ENCODE measurements around the gene PCBP3. TPM values are rescaled to one million over a fixed set of nuclear protein-coding genes. Genes with fewer than 3 reads are reported as not detected.

PCBP3 gene
- total and polyA plus RNA-seq, 2 donors (not counting 3 experiments of a cell fraction or from before 2014, with no cell fraction given): 0.06 to 1.1 TPM

- TF ChIP-seq POLR2AphosphoS5 (IDR thresholded peaks at IDR 0.05; ENCODE audit: insufficient read depth, low read depth, low read length) (no peak), EZH2 (IDR thresholded peaks at IDR 0.05; ENCODE audit: borderline replicate concordance, low read depth, low read length, severe bottlenecking) (no peak), CTCF (IDR thresholded peaks at IDR 0.05; ENCODE audit: extremely low read depth in 1 of 2, insufficient read depth in 1 of 2, low read depth in 1 of 2, low read length in 2 of 2) (no peak)
- Histone ChIP-seq H3K4me1 (ENCODE audit: control insufficient read depth, extremely low read depth, insufficient read depth, low read length) (no peaks in the 10 kb centered on the region), H3K79me2 (ENCODE audit: control insufficient read depth, insufficient read depth, low read length) (no peaks in the 10 kb centered on the region), H3K27ac (ENCODE audit: insufficient read depth, low read depth, low read length) (no peak overlapping the region), H4K20me1 (replicated peaks; ENCODE audit: control insufficient read depth, extremely low read depth, insufficient read depth, low read length) (no peaks in the 10 kb centered on the region), H3K9ac (replicated peaks; ENCODE audit: extremely low read depth, insufficient read depth, low read length) (no peak overlapping the region), H3K36me3 (ENCODE audit: control insufficient read depth in 2 of 2, extremely low read depth in 1 of 2, insufficient read depth in 2 of 2, low read length in 2 of 2) (no peaks in the 10 kb centered on the region), H3K4me3 (replicated peaks in 1 of 3; ENCODE audit: insufficient read depth in 1 of 3, low read depth in 1 of 3, low read length in 3 of 3) (no peak overlapping the region), H3K27me3 (ENCODE audit: control insufficient read depth in 2 of 2, insufficient read depth in 2 of 2, low read length in 2 of 2) (peaks cover 2 to 3% of the 10 kb centered on the region in 2 experiments), H3K9me1 (replicated peaks; ENCODE audit: control insufficient read depth, extremely low read depth, insufficient read depth, low read length) (no peaks in the 10 kb centered on the region), H3K9me3 (replicated peaks; ENCODE audit: control insufficient read depth, insufficient read depth, low read length) (no peaks in the 10 kb centered on the region), H3K4me2 (ENCODE audit: insufficient read depth, low read length) (no peak overlapping the region), H2AFZ (ENCODE audit: low read depth, low read length) (no peak overlapping the region)
- no TSS peak for BruUV-seq (replicated peaks)
- DNase-seq (ENCODE audit: low read depth, low spot score) (no peak), FAIRE-seq (no peak)
- intact Hi-C loops (cut with micrococcal nuclease) (no loop called here), dilution Hi-C loops (cut with MboI; ENCODE audit: extremely low pct_ligation_motif_present, low sequenced_read_pairs) (no loop called here)
- POLR2A ChIA-PET: no interaction called here
- CTCF ChIA-PET: interaction anchor here (1.3 kb wide), 1 partner anchor 14 kb away, joined by 3 read pairs; no protein-coding TSS in a partner anchor
Measured at GRCh38 chr21:45894450-45894825, 250.9 kb downstream of the PCBP3 start.

GRCh38 chr21:45894906-45895777 lies 251.6 kb downstream of the PCBP3 start:
- POLR2A ChIA-PET: no interaction called here
- BruUV-seq (replicated peaks): no TSS peak

More at GRCh38 chr21:45894906-45895777, 251.6 kb downstream of the PCBP3 start:
- H4K20me1 ChIP-seq (replicated peaks; ENCODE audit: control insufficient read depth, extremely low read depth, insufficient read depth, low read length): no peaks in the 10 kb centered on the region
- H3K9ac ChIP-seq (replicated peaks; ENCODE audit: extremely low read depth, insufficient read depth, low read length): no peak overlapping the region
- no peak overlapping the region for H3K4me2 ChIP-seq (ENCODE audit: insufficient read depth, low read length)
- CTCF ChIA-PET: interaction anchor here (1.3 kb wide), 1 partner anchor 15 kb away, joined by 3 read pairs; no protein-coding TSS in a partner anchor
- DNase-seq (ENCODE audit: low read depth, low spot score) (no peak), FAIRE-seq (no peak)
- no peaks in the 10 kb centered on the region for H3K9me3 ChIP-seq (replicated peaks; ENCODE audit: control insufficient read depth, insufficient read depth, low read length)
- TF ChIP-seq FOS (IDR thresholded peaks at IDR 0.05; ENCODE audit: borderline replicate concordance, insufficient read depth, low read length) (no peak), EZH2 (IDR thresholded peaks at IDR 0.05; ENCODE audit: borderline replicate concordance, low read depth, low read length, severe bottlenecking) (no peak), MYC (IDR thresholded peaks at IDR 0.05; ENCODE audit: low read depth, low read length) (no peak), JUN (IDR thresholded peaks at IDR 0.05; ENCODE audit: borderline replicate concordance, insufficient read depth, insufficient read length, low read depth) (no peak), POLR2A (IDR thresholded peaks at IDR 0.05; ENCODE audit: low read depth, low read length) (no peak)
- intact Hi-C loops (cut with micrococcal nuclease) (no loop called here), dilution Hi-C loops (cut with MboI; ENCODE audit: extremely low pct_ligation_motif_present, low sequenced_read_pairs) (no loop called here)
- no peak overlapping the region for H3K4me3 ChIP-seq (replicated peaks in 1 of 3; ENCODE audit: insufficient read depth in 1 of 3, low read depth in 1 of 3, low read length in 3 of 3)
- peaks cover 1 to 2% of the 10 kb centered on the region in 2 experiments for H3K27me3 ChIP-seq (ENCODE audit: control insufficient read depth in 2 of 2, insufficient read depth in 2 of 2, low read length in 2 of 2)
- no peaks in the 10 kb centered on the region for H3K36me3 ChIP-seq (ENCODE audit: control insufficient read depth in 2 of 2, extremely low read depth in 1 of 2, insufficient read depth in 2 of 2, low read length in 2 of 2)
- no peaks in the 10 kb centered on the region for H3K4me1 ChIP-seq (ENCODE audit: control insufficient read depth, extremely low read depth, insufficient read depth, low read length)
- no peaks in the 10 kb centered on the region for H3K79me2 ChIP-seq (ENCODE audit: control insufficient read depth, insufficient read depth, low read length)
- H3K9me1 ChIP-seq (replicated peaks; ENCODE audit: control insufficient read depth, extremely low read depth, insufficient read depth, low read length): no peaks in the 10 kb centered on the region
- H2AFZ ChIP-seq (ENCODE audit: low read depth, low read length): no peak overlapping the region
- no peak overlapping the region for H3K27ac ChIP-seq (ENCODE audit: insufficient read depth, low read depth, low read length)

Data from endothelial cell of umbilical vein (primary cell).